HG02943 (cell line): ENCODE results near the gene NKX2-3.

Experiments used
- ATAC-seq: cut with Tn5 transposase; IDR thresholded peaks from one replicate; pipeline ENCODE4 v1.9.1; 2021; ENCODE audit warnings: mild to moderate bottlenecking, low read depth, moderate library complexity; ENCODE audit not compliant: unreplicated experiment

NKX2-3 gene

GRCh38 chr10:99571816-99572215 lies 39.1 kb downstream of the NKX2-3 start:
- ATAC-seq: no peak

GRCh38 chr10:99573790-99574189 lies 41.0 kb downstream of the NKX2-3 start:
- no peak for ATAC-seq

- no peak for ATAC-seq
These were observed 47.2 kb downstream of the NKX2-3 start for GRCh38 chr10:99579971-99580370.

- ATAC-seq: no peak
These were observed 49.6 kb downstream of the NKX2-3 start for GRCh38 chr10:99582255-99582770.

GRCh38 chr10:99583687-99584086 lies 50.9 kb downstream of the NKX2-3 start:
- ATAC-seq: no peak
